K562 (cell line): Measurements from ENCODE around the gene CYP2A6.

Source experiments
- CBX1 ChIP-seq: sonication (generic); IDR thresholded peaks from 2 replicates; pipeline ENCODE4 v1.6.1; 2016; ENCODE audit warnings: antibody characterized with exemption, low read depth, mild to moderate bottlenecking
- FOSL1 ChIP-seq: fragments of 200-800 bp; sonication (Bioruptor generic); conservative IDR thresholded peaks from 2 replicates; pipeline ENCODE4 v1.6.1; 2016; ENCODE audit warnings: missing genetic modification characterization, missing compliant biosample characterization
- POLR2A ChIP-seq: fragments of 450-650 bp; conservative IDR thresholded peaks from 2 replicates; pipeline ENCODE4 v1.6.1; 2016
- SMC3 ChIP-seq: conservative IDR thresholded peaks from 2 replicates; pipeline ENCODE4 v1.6.1; 2011; ENCODE audit warnings: low read depth, low read length, improper control_type of control experiment; ENCODE audit not compliant: insufficient read depth
- SP2 ChIP-seq: IDR thresholded peaks from 2 replicates; pipeline ENCODE4 v1.6.1; 2011; ENCODE audit warnings: mild to moderate bottlenecking, low read depth, low read length, moderate library complexity; ENCODE audit not compliant: poor library complexity, severe bottlenecking; ENCODE audit errors: extremely low read depth
- STAT5B ChIP-seq: fragments of 250-450 bp; sonication (Bioruptor Pico); IDR thresholded peaks from 2 replicates; pipeline ENCODE4 v1.8.0; 2021; ENCODE audit warnings: mild to moderate bottlenecking, inconsistent platforms
- ZBTB12 ChIP-seq: fragments of 250-450 bp; sonication (Bioruptor Pico); IDR thresholded peaks from 2 replicates; pipeline ENCODE4 v1.4.0; 2020
- TF ChIP-seq, protein P1 (sequence below): IDR thresholded peaks from 3 replicates; pipeline ENCODE4 v1.6.1; 2011; ENCODE audit warnings: borderline replicate concordance, mild to moderate bottlenecking, moderate library complexity; ENCODE audit not compliant: insufficient read length; ENCODE audit errors: extremely low read depth

GRCh38 chr19:40893112-40893511, 42.9 kb upstream of the CYP2A6 start:
- no peak for TF ChIP-seq STAT5B (CRISPR knock-in tag)
- TF ChIP-seq FOSL1 (tag), result no peak
- TF ChIP-seq, protein P1, sequence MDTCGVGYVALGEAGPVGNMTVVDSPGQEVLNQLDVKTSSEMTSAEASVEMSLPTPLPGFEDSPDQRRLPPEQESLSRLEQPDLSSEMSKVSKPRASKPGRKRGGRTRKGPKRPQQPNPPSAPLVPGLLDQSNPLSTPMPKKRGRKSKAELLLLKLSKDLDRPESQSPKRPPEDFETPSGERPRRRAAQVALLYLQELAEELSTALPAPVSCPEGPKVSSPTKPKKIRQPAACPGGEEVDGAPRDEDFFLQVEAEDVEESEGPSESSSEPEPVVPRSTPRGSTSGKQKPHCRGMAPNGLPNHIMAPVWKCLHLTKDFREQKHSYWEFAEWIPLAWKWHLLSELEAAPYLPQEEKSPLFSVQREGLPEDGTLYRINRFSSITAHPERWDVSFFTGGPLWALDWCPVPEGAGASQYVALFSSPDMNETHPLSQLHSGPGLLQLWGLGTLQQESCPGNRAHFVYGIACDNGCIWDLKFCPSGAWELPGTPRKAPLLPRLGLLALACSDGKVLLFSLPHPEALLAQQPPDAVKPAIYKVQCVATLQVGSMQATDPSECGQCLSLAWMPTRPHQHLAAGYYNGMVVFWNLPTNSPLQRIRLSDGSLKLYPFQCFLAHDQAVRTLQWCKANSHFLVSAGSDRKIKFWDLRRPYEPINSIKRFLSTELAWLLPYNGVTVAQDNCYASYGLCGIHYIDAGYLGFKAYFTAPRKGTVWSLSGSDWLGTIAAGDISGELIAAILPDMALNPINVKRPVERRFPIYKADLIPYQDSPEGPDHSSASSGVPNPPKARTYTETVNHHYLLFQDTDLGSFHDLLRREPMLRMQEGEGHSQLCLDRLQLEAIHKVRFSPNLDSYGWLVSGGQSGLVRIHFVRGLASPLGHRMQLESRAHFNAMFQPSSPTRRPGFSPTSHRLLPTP, result no peak
- TF ChIP-seq POLR2A, result no peak
- no peak for TF ChIP-seq SMC3
- TF ChIP-seq CBX1, result no peak
- TF ChIP-seq SP2, result no peak
- TF ChIP-seq ZBTB12, result no peak
